ENCODE measurements around the gene HOOK2. TPM values are rescaled to one million over a fixed set of nuclear protein-coding genes. Genes with fewer than 3 reads are reported as not detected.

The HOOK2 gene
- total RNA-seq, 1 experiment from 2014 or later: 14.3 TPM

GRCh38 chr19:12769689-12770088, 5.7 kb downstream of the HOOK2 start:
- Histone ChIP-seq H3K9me3 (ENCODE audit: control insufficient read depth, insufficient read depth, low read depth, low read length) (no peaks in the 10 kb centered on the region), H3K4me1 (ENCODE audit: control insufficient read depth, insufficient read depth, low read length) (no peaks in the 10 kb centered on the region), H3K4me3 (ENCODE audit: low read depth in 2 of 2, low read length in 2 of 2) (no peak overlapping the region), H3K27ac (ENCODE audit: low read length) (no peak overlapping the region), H3K27me3 (ENCODE audit: control insufficient read depth, insufficient read depth, low read length) (no peaks in the 10 kb centered on the region), H3K36me3 (ENCODE audit: control insufficient read depth, insufficient read depth, low read length) (no peaks in the 10 kb centered on the region)
- CTCF ChIA-PET: interaction anchor here (0.7 kb wide), 1 partner anchor 1118 kb away, joined by 3 read pairs; no protein-coding TSS in a partner anchor
- DNase-seq (ENCODE audit: low read depth, low spot score) (no peak), ATAC-seq (no peak)
- POLR2A ChIA-PET: no interaction called here
- in situ Hi-C loops (cut with HindIII; ENCODE audit: low pct_unique_long_range_greater_than_20kb, low sequenced_read_pairs): no loop called here
- no TSS peak for BruUV-seq (replicated peaks)
- intact Hi-C loops (cut with micrococcal nuclease; ENCODE audit: unreplicated experiment): no loop called here
- TF ChIP-seq REST (IDR thresholded peaks at IDR 0.05; ENCODE audit: insufficient read depth in 1 of 2, low read depth in 2 of 2, low read length in 1 of 2): no peak
- TF ChIP-seq CTCF (IDR thresholded peaks at IDR 0.05): no peak
- no peak for TF ChIP-seq POLR2AphosphoS5 (IDR thresholded peaks at IDR 0.05; ENCODE audit: low read depth, low read length)
- no peak for TF ChIP-seq SIN3A (IDR thresholded peaks at IDR 0.05; ENCODE audit: borderline replicate concordance, insufficient read depth, low read depth, low read length)
- no peak for TF ChIP-seq TCF7L2 (IDR thresholded peaks at IDR 0.05; ENCODE audit: low read depth, low read length)

- in situ Hi-C loops (cut with HindIII; ENCODE audit: low pct_unique_long_range_greater_than_20kb, low sequenced_read_pairs): no loop called here
- no peaks in the 10 kb centered on the region for H3K36me3 ChIP-seq (ENCODE audit: control insufficient read depth, insufficient read depth, low read length)
These were observed 7.7 kb downstream of the HOOK2 start for GRCh38 chr19:12767666-12768065.

More at GRCh38 chr19:12767666-12768065, 7.7 kb downstream of the HOOK2 start:
- POLR2A ChIA-PET: interaction anchor here (0.7 kb wide), 1 partner anchor 12 kb away, joined by 3 read pairs; no protein-coding TSS in a partner anchor
- CTCF ChIA-PET: interaction anchor here (1.0 kb wide), 1 partner anchor 28 kb away, joined by 4 read pairs; no protein-coding TSS in a partner anchor
- no peaks in the 10 kb centered on the region for H3K9me3 ChIP-seq (ENCODE audit: control insufficient read depth, insufficient read depth, low read depth, low read length)
- no TSS peak for BruUV-seq (replicated peaks)
- H3K4me3 ChIP-seq (ENCODE audit: low read depth in 2 of 2, low read length in 2 of 2): no peak overlapping the region
- DNase-seq (ENCODE audit: low read depth, low spot score) (no peak), ATAC-seq (no peak)
- intact Hi-C loops (cut with micrococcal nuclease; ENCODE audit: unreplicated experiment): no loop called here
- no peak for TF ChIP-seq CTCF (IDR thresholded peaks at IDR 0.05)
- TF ChIP-seq REST (IDR thresholded peaks at IDR 0.05; ENCODE audit: insufficient read depth in 1 of 2, low read depth in 2 of 2, low read length in 1 of 2): no peak
- no peak for TF ChIP-seq TCF7L2 (IDR thresholded peaks at IDR 0.05; ENCODE audit: low read depth, low read length)
- no peak for TF ChIP-seq POLR2AphosphoS5 (IDR thresholded peaks at IDR 0.05; ENCODE audit: low read depth, low read length)
- no peak for TF ChIP-seq SIN3A (IDR thresholded peaks at IDR 0.05; ENCODE audit: borderline replicate concordance, insufficient read depth, low read depth, low read length)
- H3K27ac ChIP-seq (ENCODE audit: low read length): no peak overlapping the region
- H3K4me1 ChIP-seq (ENCODE audit: control insufficient read depth, insufficient read depth, low read length): no peaks in the 10 kb centered on the region
- no peaks in the 10 kb centered on the region for H3K27me3 ChIP-seq (ENCODE audit: control insufficient read depth, insufficient read depth, low read length)

Data from Panc1 (cell line).